HG03139 (cell line): ENCODE measurements around the gene OSBPL5.
"Not testable (repeated sequence)": the region's sequence is repeated elsewhere in the genome, so short reads cannot be mapped to it uniquely, and the experiment has no call there.

Experiments
- ATAC-seq: cut with Tn5 transposase; IDR thresholded peaks from one replicate; pipeline ENCODE4 v1.9.1; 2021; ENCODE audit not compliant: unreplicated experiment

OSBPL5 gene

DNA sequence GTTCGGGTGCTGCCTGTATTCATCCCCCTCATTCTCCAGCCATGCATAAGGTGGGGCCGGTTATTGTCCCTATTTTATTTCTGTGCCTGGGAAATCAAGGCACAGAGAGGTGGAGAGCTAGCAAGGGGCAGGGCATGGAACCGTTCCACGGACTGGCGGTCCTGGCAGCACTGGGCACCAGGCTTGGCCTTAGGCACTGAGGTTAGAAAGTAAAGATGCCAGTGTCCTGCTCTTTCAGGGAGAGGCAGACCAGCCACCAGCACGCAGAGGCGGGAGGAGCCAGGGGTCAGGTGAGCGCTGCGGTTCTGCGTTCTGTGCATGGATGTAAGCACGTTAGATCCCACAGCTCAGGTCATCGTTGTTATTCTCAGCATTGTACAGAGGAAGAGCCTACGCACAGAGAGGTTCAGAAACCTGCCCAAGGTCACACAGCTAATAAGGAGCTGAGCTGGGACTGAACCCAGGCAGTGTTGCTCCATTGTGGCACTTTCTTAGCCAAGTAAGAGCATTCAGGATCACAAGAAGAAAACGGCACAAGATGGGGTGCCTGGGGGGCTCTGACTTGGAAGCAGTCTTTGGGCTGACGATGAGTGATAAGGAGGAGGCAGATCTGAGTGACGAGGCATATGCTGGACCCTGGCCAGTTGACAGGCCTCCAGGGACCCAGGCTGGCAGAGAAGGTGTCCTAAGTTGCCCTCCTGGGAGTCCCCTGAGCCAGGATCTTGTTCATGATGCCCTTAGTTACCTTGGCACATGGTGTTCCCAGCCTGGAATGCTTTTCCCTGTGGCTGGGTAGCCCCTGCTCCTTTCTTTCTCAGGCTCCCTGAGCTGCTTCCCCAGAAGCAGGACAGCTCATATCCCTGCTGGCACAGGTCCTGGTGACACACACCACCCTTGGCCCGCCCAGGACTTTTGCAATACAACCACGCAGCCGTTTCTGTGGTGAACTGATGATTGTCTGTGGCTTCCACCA, 41.1 kb downstream of the OSBPL5 start:
- no peak for ATAC-seq

DNA sequence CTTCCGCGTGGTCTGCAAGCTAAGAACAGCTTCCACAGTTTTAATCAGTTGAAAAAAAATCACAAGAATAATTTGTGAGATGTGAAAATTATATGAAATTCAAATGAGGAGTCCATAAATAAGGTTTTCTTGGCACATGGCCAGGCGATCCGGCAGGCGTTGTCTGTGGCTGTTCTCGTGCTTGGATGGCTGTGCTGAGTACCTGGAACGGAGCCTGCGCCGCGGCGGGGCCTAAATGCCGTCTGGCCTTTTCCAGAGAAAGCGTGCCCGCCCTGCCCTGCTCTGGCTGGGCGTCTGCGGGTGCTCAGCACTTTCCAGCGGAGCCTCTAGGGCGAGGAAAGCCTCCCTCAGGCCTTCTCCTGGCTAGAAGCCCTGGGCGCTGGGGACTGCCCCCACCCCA, 41.8 kb downstream of the OSBPL5 start:
- no peak for ATAC-seq

GRCh38 chr11:3122775-3123201, 42.3 kb downstream of the OSBPL5 start:
- ATAC-seq: no peak

DNA sequence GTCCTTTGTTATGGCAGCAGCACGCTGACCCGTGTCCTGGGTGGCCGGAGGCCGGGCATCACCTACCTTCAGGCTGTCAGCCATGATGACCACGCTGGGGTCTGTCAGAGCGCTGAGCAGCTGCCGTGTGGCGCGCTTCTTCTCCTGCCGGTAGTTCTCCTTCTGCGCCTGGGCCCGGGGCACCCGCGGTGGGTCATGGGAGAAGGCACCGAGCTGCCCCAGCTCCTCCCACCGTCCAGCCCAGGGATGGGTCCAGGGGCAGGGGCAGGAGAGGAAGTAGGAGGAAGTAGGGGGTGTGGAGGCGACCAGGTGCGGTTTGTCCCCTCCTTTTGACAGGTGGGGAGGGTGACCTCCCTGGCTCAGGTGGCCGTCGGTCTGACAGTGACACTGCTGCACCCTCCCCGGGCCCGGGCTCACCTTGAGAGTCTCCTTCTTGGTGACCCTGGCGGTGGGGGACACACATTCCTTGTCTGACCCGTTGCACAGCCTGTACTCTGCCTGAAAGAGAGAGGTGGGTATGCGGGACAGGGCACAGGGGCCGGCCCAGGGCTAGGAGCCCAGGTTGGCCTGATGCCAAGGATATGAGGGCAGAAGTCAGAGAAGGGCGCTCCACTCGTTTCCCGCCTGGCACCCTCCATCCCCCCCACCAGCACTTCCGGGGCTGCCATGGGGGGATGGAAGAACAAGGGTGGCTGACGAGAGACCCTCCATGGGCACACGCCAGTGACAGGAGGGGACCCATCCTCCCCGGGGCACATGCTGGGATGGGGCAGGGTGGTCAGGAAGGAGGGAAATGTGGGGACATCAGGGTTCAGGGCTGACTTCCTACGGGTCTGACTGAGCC, 43.0 kb downstream of the OSBPL5 start:
- no peak for ATAC-seq

DNA sequence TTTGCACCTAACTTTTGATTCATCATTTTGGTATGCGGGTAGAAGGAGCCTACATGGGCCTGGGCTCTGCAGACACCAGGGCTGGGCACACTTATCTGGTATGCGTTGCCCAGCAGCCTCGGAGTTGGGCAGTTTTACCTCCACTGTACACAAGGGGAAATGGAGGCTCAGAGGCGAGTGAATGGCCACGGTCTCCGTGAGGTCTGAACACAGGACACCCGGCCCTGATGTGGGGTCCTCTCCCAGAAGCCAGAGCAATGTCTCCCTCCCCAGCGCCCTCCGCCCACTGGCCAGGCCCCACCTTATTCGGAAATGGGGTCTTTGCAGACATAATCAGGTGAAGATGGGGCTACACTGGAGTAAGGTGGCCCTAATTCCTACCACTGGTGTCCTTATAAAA, 43.7 kb downstream of the OSBPL5 start:
- no peak for ATAC-seq

DNA sequence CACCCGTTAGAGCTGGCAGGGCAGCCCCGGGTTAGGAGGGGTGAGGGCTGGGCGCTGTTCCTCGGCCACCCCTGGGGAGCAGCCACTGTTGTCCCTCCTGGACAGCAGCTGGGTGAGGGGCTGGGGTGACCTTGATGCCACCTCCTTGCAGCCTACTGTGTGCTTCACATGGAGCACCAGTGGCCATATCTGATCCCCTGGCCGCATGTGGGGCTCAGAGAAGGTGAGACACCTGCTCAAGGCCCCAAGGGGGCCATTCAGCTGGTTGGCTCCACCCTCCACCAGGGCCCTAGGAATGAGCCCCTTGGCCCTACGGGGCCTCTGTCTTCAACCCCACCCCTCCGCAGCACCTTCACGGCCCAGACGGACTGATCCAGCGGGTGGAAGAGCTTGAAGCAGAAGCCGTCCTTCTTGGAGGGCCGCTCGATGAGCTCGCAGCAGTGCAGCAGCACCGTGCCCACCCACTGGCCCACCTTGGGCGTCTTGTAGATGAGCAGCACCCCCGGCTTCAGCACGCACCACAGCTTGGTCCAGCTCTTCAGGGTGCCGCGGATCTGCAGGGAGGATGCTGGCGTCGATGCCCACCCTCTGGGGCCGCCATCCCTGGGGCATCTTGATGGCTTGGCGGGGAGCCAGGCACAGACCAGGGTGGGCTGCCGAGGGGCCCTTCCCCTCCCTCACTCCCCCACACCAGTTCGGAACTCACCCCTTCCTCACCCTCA, 44.9 kb downstream of the OSBPL5 start:
- no peak for ATAC-seq

GRCh38 chr11:3119141-3119821, 45.8 kb downstream of the OSBPL5 start:
- no peak for ATAC-seq

DNA sequence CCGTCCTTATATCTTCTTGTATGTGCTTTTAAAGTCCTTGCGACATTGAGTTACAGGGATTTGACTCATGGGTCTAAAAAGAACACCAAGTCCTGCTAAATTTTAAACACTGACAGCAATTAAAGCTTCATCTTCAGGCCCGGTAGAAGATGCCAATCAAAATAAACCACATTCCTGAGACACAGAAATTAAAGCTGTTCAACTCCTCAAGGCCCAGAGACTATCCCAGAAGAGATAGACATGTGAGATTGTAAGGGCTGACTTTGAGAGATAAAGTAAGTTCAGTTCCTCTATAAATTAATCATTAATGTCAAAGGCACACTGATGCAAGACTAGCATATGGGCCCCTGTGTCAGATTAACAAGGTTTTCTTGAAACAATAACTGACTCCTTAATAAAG, 49.8 kb downstream of the OSBPL5 start:
- ATAC-seq: no peak

DNA sequence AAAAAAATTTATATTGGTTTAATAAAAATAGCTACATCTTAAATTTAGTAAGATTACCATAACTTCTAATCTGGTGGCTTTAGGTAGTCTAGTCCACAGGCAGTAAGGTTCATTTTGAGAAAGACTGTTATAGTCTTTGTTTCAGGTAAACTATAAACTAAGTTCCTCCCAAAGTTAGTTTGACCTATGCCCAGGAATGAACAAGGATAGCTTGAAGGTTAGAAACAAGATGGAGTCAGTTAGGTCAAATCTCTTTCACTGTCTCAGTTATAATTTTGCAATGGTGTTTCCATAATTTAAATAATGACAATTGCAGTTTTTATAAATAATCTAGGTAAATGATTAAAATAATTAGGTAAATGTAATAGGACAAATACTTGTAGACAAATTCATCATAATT, 51.4 kb downstream of the OSBPL5 start:
- not testable (repeated sequence) for ATAC-seq

GRCh38 chr11:3111919-3112690, 53.0 kb downstream of the OSBPL5 start:
- ATAC-seq: no peak

- ATAC-seq: no peak
These were observed 53.6 kb downstream of the OSBPL5 start for GRCh38 chr11:3111466-3111865.

GRCh38 chr11:3109921-3110706, 55.0 kb downstream of the OSBPL5 start:
- ATAC-seq: no peak

GRCh38 chr11:3109434-3109833, 55.7 kb downstream of the OSBPL5 start:
- no peak for ATAC-seq

GRCh38 chr11:3108183-3108721, 56.9 kb downstream of the OSBPL5 start:
- ATAC-seq: no peak

GRCh38 chr11:3107608-3108182, 57.4 kb downstream of the OSBPL5 start:
- no peak for ATAC-seq

GRCh38 chr11:3106736-3107524, 58.2 kb downstream of the OSBPL5 start:
- ATAC-seq: no peak
